Mucosa of stomach (tissue), 1 donor: Measurements from ENCODE around the gene ANKRD12.
A peak's percentile ranks its signal among the peaks of the same experiment; 100 is the strongest.

Experiments
- H3K27me3 ChIP-seq: one replicate; pipeline ENCODE4 v1.7.0; 2013; ENCODE audit warnings: mild to moderate bottlenecking, low read length; ENCODE audit not compliant: control insufficient read depth, insufficient read depth
- H3K36me3 ChIP-seq: one replicate; pipeline ENCODE4 v1.7.0; 2013; ENCODE audit warnings: low read length; ENCODE audit not compliant: control insufficient read depth, insufficient read depth
- H3K4me1 ChIP-seq: one replicate; pipeline ENCODE4 v1.7.0; 2013; ENCODE audit warnings: mild to moderate bottlenecking, low read length; ENCODE audit not compliant: control insufficient read depth, insufficient read depth
- H3K4me3 ChIP-seq: one replicate; pipeline ENCODE4 v1.7.0; 2013; ENCODE audit warnings: low read length
- H3K9ac ChIP-seq: one replicate; pipeline ENCODE4 v1.7.0; 2013; ENCODE audit warnings: mild to moderate bottlenecking, low read length, moderate library complexity
- H3K9me3 ChIP-seq: one replicate; pipeline ENCODE4 v1.7.0; 2013; ENCODE audit warnings: mild to moderate bottlenecking, low read length, moderate library complexity; ENCODE audit not compliant: control insufficient read depth
- donor health status: Pancreatic carcinoma.

Gene ANKRD12

DNA sequence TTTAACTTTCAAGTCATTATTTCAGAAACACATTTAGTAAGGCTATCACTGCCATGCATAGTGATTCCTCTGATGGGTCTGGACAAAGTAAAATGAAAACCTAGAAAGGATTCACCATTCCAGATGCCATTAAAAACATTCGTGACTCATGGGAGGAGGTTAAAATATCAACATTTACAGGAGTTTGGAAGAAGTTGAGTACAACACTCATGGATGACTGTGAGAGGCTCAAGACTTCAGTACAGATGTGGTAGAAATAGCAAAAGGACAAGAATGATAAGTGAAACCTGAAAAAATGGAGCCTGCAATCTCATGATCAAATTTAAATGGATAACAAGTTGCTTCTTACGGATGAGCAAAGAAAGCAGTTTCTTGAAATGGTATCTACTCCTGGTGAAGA lies 192.2 kb downstream of the ANKRD12 start:
- H3K36me3 ChIP-seq, result no peaks in the 10 kb centered on the region
- H3K4me1 ChIP-seq, result peaks cover 5% of the 10 kb centered on the region
- no peaks in the 10 kb centered on the region for H3K9me3 ChIP-seq
- no peak overlapping the region for H3K4me3 ChIP-seq
- no peaks in the 10 kb centered on the region for H3K27me3 ChIP-seq
- H3K9ac ChIP-seq, result no peak overlapping the region

DNA sequence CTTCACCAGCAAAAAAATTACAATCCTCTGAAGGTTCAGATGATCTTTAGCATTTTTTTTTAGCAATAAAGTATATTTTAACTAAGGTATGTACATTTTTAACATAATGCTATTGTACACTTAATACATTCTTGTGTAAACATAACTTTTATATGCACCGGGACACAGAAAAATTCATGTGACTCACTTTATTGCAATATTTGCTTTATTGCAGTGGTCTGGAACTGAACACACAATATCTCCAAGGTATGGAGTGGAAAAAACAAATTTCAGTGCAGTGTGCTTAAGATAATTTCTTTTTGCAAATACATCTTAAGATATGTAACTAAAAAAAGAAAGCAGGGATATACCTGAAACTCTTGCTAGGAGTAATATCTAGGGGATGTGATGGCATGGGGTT lies 192.9 kb downstream of the ANKRD12 start:
- H3K4me1 ChIP-seq, result peaks cover 5% of the 10 kb centered on the region
- H3K27me3 ChIP-seq, result no peaks in the 10 kb centered on the region
- no peaks in the 10 kb centered on the region for H3K9me3 ChIP-seq
- no peak overlapping the region for H3K9ac ChIP-seq
- H3K36me3 ChIP-seq, result no peaks in the 10 kb centered on the region
- H3K4me3 ChIP-seq, result no peak overlapping the region

- Histone ChIP-seq H3K36me3 (no peaks in the 10 kb centered on the region), H3K27me3 (no peaks in the 10 kb centered on the region), H3K9ac (no peak overlapping the region), H3K9me3 (no peaks in the 10 kb centered on the region), H3K4me3 (no peak overlapping the region), H3K4me1 (peaks cover 5% of the 10 kb centered on the region)
Observed at GRCh38 chr18:9330419-9330818, 193.8 kb downstream of the ANKRD12 start.

DNA sequence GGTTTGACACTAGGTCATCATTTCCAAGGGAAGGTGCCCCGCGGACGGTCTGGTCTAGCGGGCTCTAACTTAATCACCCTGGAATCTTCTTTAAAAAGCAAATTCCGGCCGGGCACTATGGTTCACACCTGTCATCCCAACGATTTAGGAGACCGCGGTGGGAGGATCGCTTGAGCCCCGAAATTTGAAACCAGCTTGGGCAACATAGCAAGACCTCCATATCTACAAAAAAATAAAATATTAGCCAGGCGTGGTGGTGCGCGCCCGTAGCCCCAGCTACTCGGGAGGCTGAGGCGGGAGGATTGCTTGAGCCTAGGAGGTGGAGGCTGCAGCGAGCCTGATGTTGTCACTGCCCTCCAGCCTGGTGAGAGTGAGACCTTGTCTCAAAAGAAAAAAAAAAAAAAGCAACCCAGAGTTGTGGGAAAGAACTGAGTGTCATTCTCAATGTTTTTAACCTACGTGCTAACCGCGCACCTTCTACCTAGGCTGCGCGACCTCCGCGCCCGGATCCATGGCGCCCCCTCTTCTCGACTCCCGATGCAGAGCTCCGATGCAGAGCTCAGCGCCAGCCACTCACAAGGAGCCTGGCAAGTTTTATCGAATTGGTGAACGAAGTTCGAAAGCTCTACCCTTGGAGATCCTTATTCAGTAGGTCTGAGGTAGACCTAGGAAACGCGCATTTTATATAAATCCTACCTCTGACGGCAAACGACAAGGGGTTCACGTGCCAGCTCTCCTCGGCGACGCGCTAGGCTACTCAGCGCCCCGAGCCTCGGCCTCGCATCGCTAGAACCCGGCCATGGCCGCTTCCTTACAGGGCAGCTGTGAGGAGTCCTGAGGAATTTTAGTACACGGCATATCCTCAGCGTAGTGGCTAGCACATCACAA lies 197.1 kb downstream of the ANKRD12 start:
- no peaks in the 10 kb centered on the region for H3K27me3 ChIP-seq
- H3K36me3 ChIP-seq, result no peaks in the 10 kb centered on the region
- H3K4me1 ChIP-seq, result peaks cover 5% of the 10 kb centered on the region
- peak overlapping the region; percentile 93 for H3K4me3 ChIP-seq
- peak overlapping the region; percentile 76 for H3K9ac ChIP-seq
- H3K9me3 ChIP-seq, result no peaks in the 10 kb centered on the region

DNA sequence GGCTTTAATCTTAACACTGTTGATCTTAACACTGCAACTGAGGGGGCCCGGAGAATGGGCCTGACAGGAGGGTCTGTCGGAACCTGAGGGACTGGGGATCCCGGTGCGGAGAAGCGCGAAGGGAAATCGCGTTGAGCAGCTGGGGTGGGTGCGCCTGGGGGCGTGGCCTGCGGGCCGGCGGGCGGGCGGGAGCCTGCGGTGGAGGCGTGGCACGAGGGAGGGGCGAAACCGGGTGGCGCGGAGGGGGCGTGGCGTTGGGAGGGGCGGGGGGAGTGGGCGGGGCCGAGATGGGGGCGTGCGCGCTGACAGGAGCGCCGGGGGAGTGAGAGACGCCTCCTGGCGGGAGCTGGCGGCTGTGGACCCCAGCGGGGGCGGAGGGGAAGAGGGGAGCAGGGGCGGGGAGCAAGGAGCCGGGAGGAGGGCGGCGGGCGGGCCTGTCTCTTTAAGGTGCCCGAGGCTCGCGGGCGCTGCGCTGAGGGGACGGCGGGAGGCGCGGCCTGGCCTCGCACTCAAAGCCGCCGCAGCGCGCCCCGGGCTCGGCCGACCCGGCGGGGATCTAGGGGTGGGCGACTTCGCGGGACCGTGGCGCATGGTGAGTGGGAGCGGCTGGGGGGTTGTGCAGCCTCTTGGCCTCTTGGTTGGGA lies 197.9 kb downstream of the ANKRD12 start, which contains the start of gene TWSG1:
TSS of gene TWSG1 (plus strand) at position 445 of the 644 bp plus-strand sequence. CDS start 2,457 bp downstream, outside the sequence.
- H3K27me3 ChIP-seq, result no peaks in the 10 kb centered on the region
- peak within 1 kb of the TSS; percentile 93 for H3K4me3 ChIP-seq
- no peaks in the 10 kb centered on the region for H3K36me3 ChIP-seq

GRCh38 chr18:9334973-9335696 lies 198.6 kb downstream of the ANKRD12 start:
- no peaks in the 10 kb centered on the region for H3K27me3 ChIP-seq
- H3K9ac ChIP-seq, result peak overlapping the region; percentile 73
- no peaks in the 10 kb centered on the region for H3K9me3 ChIP-seq
- H3K36me3 ChIP-seq, result no peaks in the 10 kb centered on the region
- H3K4me3 ChIP-seq, result peak overlapping the region; percentile 42
- H3K4me1 ChIP-seq, result peaks cover 5% of the 10 kb centered on the region

More for the DNA sequence above, 197.9 kb downstream of the ANKRD12 start, which contains the start of gene TWSG1:
- no peaks in the 10 kb centered on the region for H3K9me3 ChIP-seq
- H3K4me1 ChIP-seq, result peaks cover 5% of the 10 kb centered on the region
- H3K9ac ChIP-seq, result peak within 1 kb of the TSS; percentile 76
